Activated naive CD8-positive, alpha-beta T cell treated with anti-CD3 and anti-CD28 coated beads, Interleukin-2, amount 10 ng/mL, durations not matched to agents 7 days and 5 days (primary cell): ENCODE results near the gene CFAP46. TPM values are rescaled to one million over a fixed set of nuclear protein-coding genes. Genes with fewer than 3 reads are reported as not detected.
"Not testable (repeated sequence)": the region's sequence is repeated elsewhere in the genome, so short reads cannot be mapped to it uniquely, and the experiment has no call there.

ENCODE experiments used
- ATAC-seq: fragments of 150-1000 bp; cut with Tn5 transposase; one replicate; pipeline ENCODE4 v1.10.0; 2021; ENCODE audit warnings: low read depth, moderate library complexity
- POLR2A ChIA-PET: fragments of 350-600 bp; sonication (Branson Sonifier 250); formaldehyde crosslinking; loops from one replicate; lab custom pipeline; 2021; ENCODE audit warnings: antibody characterized with exemption; lab: Charles Lee
- DNase-seq: peaks from one replicate; pipeline ENCODE4 v3.0.0; 2021
- H3K27ac Mint-ChIP-seq: one replicate; pipeline ENCODE4 v1.8.0; 2022; ENCODE audit warnings: mild to moderate bottlenecking, mixed read lengths
- H3K27me3 Mint-ChIP-seq: one replicate; pipeline ENCODE4 v1.8.0; 2022; ENCODE audit warnings: mild to moderate bottlenecking, moderate library complexity, mixed read lengths
- H3K36me3 Mint-ChIP-seq: one replicate; pipeline ENCODE4 v1.8.0; 2021; ENCODE audit warnings: mild to moderate bottlenecking, mixed read lengths
- H3K4me1 Mint-ChIP-seq: one replicate; pipeline ENCODE4 v1.8.0; 2021; ENCODE audit warnings: mixed read lengths
- H3K4me3 Mint-ChIP-seq: one replicate; pipeline ENCODE4 v1.8.0; 2022; ENCODE audit warnings: mild to moderate bottlenecking, moderate library complexity, mixed read lengths
- H3K9me3 Mint-ChIP-seq: one replicate; pipeline ENCODE4 v1.8.0; 2021; ENCODE audit warnings: mixed read lengths
- total RNA-seq, 2 experiments: library from RNA; stranded (reverse); gene quantifications; one replicate each; pipeline ENCODE4 v1.2.3, GENCODE V29; 2021

CFAP46 gene
- total RNA-seq, 2 experiments from 2014 or later: not detected

GRCh38 chr10:132962623-132963429 lies 20.5 kb upstream of the CFAP46 start:
- POLR2A ChIA-PET: interaction anchor here (1.4 kb wide), 1 partner anchor 313 kb away, joined by 4 read pairs; the partner anchor contains the start of gene ADAM8

GRCh38 chr10:132961787-132962622 lies 19.6 kb upstream of the CFAP46 start:
- peak; percentile 76 for DNase-seq
- peaks cover 6% of the 10 kb centered on the region for H3K27me3 Mint-ChIP-seq
- H3K4me3 Mint-ChIP-seq: peak overlapping the region; percentile 92
- H3K9me3 Mint-ChIP-seq: no peaks in the 10 kb centered on the region
- H3K4me1 Mint-ChIP-seq: peaks cover 13% of the 10 kb centered on the region
- H3K36me3 Mint-ChIP-seq: no peaks in the 10 kb centered on the region
- H3K27ac Mint-ChIP-seq: peak overlapping the region; percentile 80
- ATAC-seq: peak; percentile 77
- POLR2A ChIA-PET: interaction anchor here (1.4 kb wide), 1 partner anchor 314 kb away, joined by 4 read pairs; the partner anchor contains the start of gene ADAM8

More at GRCh38 chr10:132962623-132963429, 20.5 kb upstream of the CFAP46 start:
- DNase-seq (no peak), ATAC-seq (peak; percentile 52)
- H3K4me3 Mint-ChIP-seq: peak overlapping the region; percentile 92
- H3K4me1 Mint-ChIP-seq: peaks cover 13% of the 10 kb centered on the region
- H3K27me3 Mint-ChIP-seq: peaks cover 6% of the 10 kb centered on the region
- no peaks in the 10 kb centered on the region for H3K36me3 Mint-ChIP-seq
- H3K27ac Mint-ChIP-seq: peak overlapping the region; percentile 80
- H3K9me3 Mint-ChIP-seq: no peaks in the 10 kb centered on the region

GRCh38 chr10:132961420-132961786 lies 19.0 kb upstream of the CFAP46 start:
- DNase-seq: no peak
- H3K4me1 Mint-ChIP-seq: peaks cover 13% of the 10 kb centered on the region
- peaks cover 6% of the 10 kb centered on the region for H3K27me3 Mint-ChIP-seq
- no peak for ATAC-seq
- POLR2A ChIA-PET: interaction anchor here (1.4 kb wide), 1 partner anchor 315 kb away, joined by 4 read pairs; the partner anchor contains the start of gene ADAM8
- no peak overlapping the region for H3K4me3 Mint-ChIP-seq
- no peak overlapping the region for H3K27ac Mint-ChIP-seq
- no peaks in the 10 kb centered on the region for H3K9me3 Mint-ChIP-seq
- no peaks in the 10 kb centered on the region for H3K36me3 Mint-ChIP-seq

- POLR2A ChIA-PET: no interaction called here
- Mint-ChIP-seq H3K4me3 (no peak overlapping the region), H3K27ac (no peak overlapping the region), H3K27me3 (peaks cover 6% of the 10 kb centered on the region), H3K9me3 (no peaks in the 10 kb centered on the region), H3K4me1 (peaks cover 13% of the 10 kb centered on the region), H3K36me3 (no peaks in the 10 kb centered on the region)
- DNase-seq (no peak), ATAC-seq (no peak)
Measured at GRCh38 chr10:132960631-132961419, 18.5 kb upstream of the CFAP46 start.

GRCh38 chr10:132960071-132960472 lies 17.7 kb upstream of the CFAP46 start:
- POLR2A ChIA-PET: no interaction called here
- H3K9me3 Mint-ChIP-seq: no peaks in the 10 kb centered on the region
- no peak for DNase-seq
- no peaks in the 10 kb centered on the region for H3K36me3 Mint-ChIP-seq
- H3K4me3 Mint-ChIP-seq: no peak overlapping the region
- H3K4me1 Mint-ChIP-seq: peaks cover 12% of the 10 kb centered on the region
- peaks cover 3% of the 10 kb centered on the region for H3K27me3 Mint-ChIP-seq
- no peak for ATAC-seq
- no peak overlapping the region for H3K27ac Mint-ChIP-seq

GRCh38 chr10:132959559-132959961 lies 17.2 kb upstream of the CFAP46 start:
- Mint-ChIP-seq H3K9me3 (no peaks in the 10 kb centered on the region), H3K4me1 (peaks cover 12% of the 10 kb centered on the region), H3K4me3 (no peak overlapping the region), H3K27ac (no peak overlapping the region), H3K27me3 (peaks cover 3% of the 10 kb centered on the region), H3K36me3 (no peaks in the 10 kb centered on the region)
- ATAC-seq (no peak), DNase-seq (no peak)
- POLR2A ChIA-PET: no interaction called here

GRCh38 chr10:132958883-132959558 lies 16.7 kb upstream of the CFAP46 start:
- H3K9me3 Mint-ChIP-seq: no peaks in the 10 kb centered on the region
- POLR2A ChIA-PET: no interaction called here
- H3K27me3 Mint-ChIP-seq: peaks cover 3% of the 10 kb centered on the region
- H3K36me3 Mint-ChIP-seq: no peaks in the 10 kb centered on the region
- no peak overlapping the region for H3K27ac Mint-ChIP-seq
- ATAC-seq: no peak
- peaks cover 12% of the 10 kb centered on the region for H3K4me1 Mint-ChIP-seq
- no peak for DNase-seq
- no peak overlapping the region for H3K4me3 Mint-ChIP-seq

GRCh38 chr10:132957981-132958882 lies 15.9 kb upstream of the CFAP46 start:
- Mint-ChIP-seq H3K4me3 (no peak overlapping the region), H3K27ac (no peak overlapping the region), H3K9me3 (no peaks in the 10 kb centered on the region), H3K4me1 (peaks cover 9% of the 10 kb centered on the region), H3K36me3 (no peaks in the 10 kb centered on the region), H3K27me3 (peaks cover 2% of the 10 kb centered on the region)
- POLR2A ChIA-PET: no interaction called here
- ATAC-seq (no peak), DNase-seq (no peak)

GRCh38 chr10:132957131-132957530 lies 14.8 kb upstream of the CFAP46 start:
- no peak for ATAC-seq
- POLR2A ChIA-PET: no interaction called here
- H3K4me3 Mint-ChIP-seq: no peak overlapping the region
- H3K27ac Mint-ChIP-seq: no peak overlapping the region
- H3K36me3 Mint-ChIP-seq: no peaks in the 10 kb centered on the region
- no peaks in the 10 kb centered on the region for H3K9me3 Mint-ChIP-seq
- no peaks in the 10 kb centered on the region for H3K27me3 Mint-ChIP-seq
- no peak for DNase-seq
- H3K4me1 Mint-ChIP-seq: peaks cover 2% of the 10 kb centered on the region

GRCh38 chr10:132956259-132956658 lies 13.9 kb upstream of the CFAP46 start:
- H3K27me3 Mint-ChIP-seq, DNase-seq, H3K27ac Mint-ChIP-seq, H3K4me1 Mint-ChIP-seq, H3K9me3 Mint-ChIP-seq, H3K36me3 Mint-ChIP-seq, POLR2A ChIA-PET, ATAC-seq, H3K4me3 Mint-ChIP-seq: not testable (repeated sequence)

- DNase-seq (no peak), ATAC-seq (no peak)
- POLR2A ChIA-PET: no interaction called here
- H3K4me1 Mint-ChIP-seq: no peaks in the 10 kb centered on the region
- H3K4me3 Mint-ChIP-seq: no peak overlapping the region
- H3K9me3 Mint-ChIP-seq: no peaks in the 10 kb centered on the region
- H3K36me3 Mint-ChIP-seq: no peaks in the 10 kb centered on the region
- H3K27me3 Mint-ChIP-seq: peaks cover 4% of the 10 kb centered on the region
- H3K27ac Mint-ChIP-seq: no peak overlapping the region
Measured at GRCh38 chr10:132955479-132955878, 13.1 kb upstream of the CFAP46 start.

- DNase-seq: no peak
- Mint-ChIP-seq H3K27ac (no peak overlapping the region), H3K36me3 (no peaks in the 10 kb centered on the region), H3K4me3 (no peak overlapping the region), H3K4me1 (no peaks in the 10 kb centered on the region), H3K27me3 (peaks cover 12% of the 10 kb centered on the region), H3K9me3 (no peaks in the 10 kb centered on the region)
- no peak for ATAC-seq
- POLR2A ChIA-PET: no interaction called here
Measured at GRCh38 chr10:132953428-132953827, 11.1 kb upstream of the CFAP46 start.
